ENCODE results near the gene CHST12.

CHST12 gene

GRCh38 chr7:2379161-2379560, 24.2 kb upstream of the CHST12 start:
- TF ChIP-seq CTCF (IDR thresholded peaks at IDR 0.05; ENCODE audit: control insufficient read depth, extremely low read depth, insufficient read depth) = no peak

GRCh38 chr7:2379821-2380450, 23.5 kb upstream of the CHST12 start:
- no peak for DNase-seq (ENCODE audit: low read depth)
- no peak for TF ChIP-seq CTCF (IDR thresholded peaks at IDR 0.05; ENCODE audit: control insufficient read depth, extremely low read depth, insufficient read depth)
- no peak overlapping the region for H3K4me3 ChIP-seq (ENCODE audit: low read depth, low read length)

More at GRCh38 chr7:2379161-2379560, 24.2 kb upstream of the CHST12 start:
- no peak overlapping the region for H3K4me3 ChIP-seq (ENCODE audit: low read depth, low read length)
- no peak for DNase-seq (ENCODE audit: low read depth)

- no peak for TF ChIP-seq CTCF (IDR thresholded peaks at IDR 0.05; ENCODE audit: control insufficient read depth, extremely low read depth, insufficient read depth)
- no peak for DNase-seq (ENCODE audit: low read depth)
- no peak overlapping the region for H3K4me3 ChIP-seq (ENCODE audit: low read depth, low read length)
These were observed 22.9 kb upstream of the CHST12 start for GRCh38 chr7:2380461-2380860.

- TF ChIP-seq CTCF (IDR thresholded peaks at IDR 0.05; ENCODE audit: control insufficient read depth, extremely low read depth, insufficient read depth) = no peak
- DNase-seq (ENCODE audit: low read depth) = no peak
- H3K4me3 ChIP-seq (ENCODE audit: low read depth, low read length) = no peak overlapping the region
These were observed 22.2 kb upstream of the CHST12 start for GRCh38 chr7:2381227-2381626.

GRCh38 chr7:2381881-2382509, 21.4 kb upstream of the CHST12 start:
- DNase-seq (ENCODE audit: low read depth) = no peak
- TF ChIP-seq CTCF (IDR thresholded peaks at IDR 0.05; ENCODE audit: control insufficient read depth, extremely low read depth, insufficient read depth) = no peak
- H3K4me3 ChIP-seq (ENCODE audit: low read depth, low read length) = no peak overlapping the region

- no peak for DNase-seq (ENCODE audit: low read depth)
- H3K4me3 ChIP-seq (ENCODE audit: low read depth, low read length) = no peak overlapping the region
- no peak for TF ChIP-seq CTCF (IDR thresholded peaks at IDR 0.05; ENCODE audit: control insufficient read depth, extremely low read depth, insufficient read depth)
These were observed 19.7 kb upstream of the CHST12 start for GRCh38 chr7:2383543-2384274.

All from LNCaP clone FGC (cell line).